SK-N-SH treated with all-trans-retinoic acid at 6 μM for 48 hours (cell line): ENCODE data around the gene SLC35F3.

Experiments
- ESRRG ChIP-seq: fragments of 250-450 bp; sonication (Bioruptor Pico); IDR thresholded peaks from 2 replicates; pipeline ENCODE4 v1.6.1; 2021; ENCODE audit warnings: mild to moderate bottlenecking
- PATZ1 ChIP-seq: fragments of 250-450 bp; sonication (Bioruptor Pico); IDR thresholded peaks from 2 replicates; pipeline ENCODE4 v1.8.0; 2020; ENCODE audit warnings: mild to moderate bottlenecking, moderate library complexity, borderline replicate concordance
- RARB ChIP-seq: fragments of 250-450 bp; sonication (Bioruptor Pico); IDR thresholded peaks from 2 replicates; pipeline ENCODE4 v1.8.0; 2021; ENCODE audit warnings: mild to moderate bottlenecking, moderate library complexity
- SNAI2 ChIP-seq: fragments of 250-450 bp; sonication (Bioruptor Pico); IDR thresholded peaks from 2 replicates; pipeline ENCODE4 v1.5.0; 2020; ENCODE audit warnings: mild to moderate bottlenecking, moderate library complexity

GRCh38 chr1:234315091-234315541 is 410.6 kb downstream of the SLC35F3 start:
- TF ChIP-seq SNAI2 (CRISPR knock-in tag) (no peak), ESRRG (CRISPR knock-in tag) (no peak), RARB (no peak), PATZ1 (CRISPR knock-in tag) (no peak)
